H1 (cell line): ENCODE results near the gene DLK1. TPM values are rescaled to one million over a fixed set of nuclear protein-coding genes. Genes with fewer than 3 reads are reported as not detected.

Experiments
- CTCF ChIA-PET: fragments of 300-600 bp; sonication (Branson Sonifier 250); formaldehyde crosslinking; loops from one replicate; lab custom pipeline; 2021; ENCODE audit not compliant: partially characterized antibody; lab: Charles Lee
- POLR2A ChIA-PET: fragments of 300-600 bp; sonication (Branson Sonifier 250); formaldehyde crosslinking; loops from one replicate; lab custom pipeline; 2021; ENCODE audit warnings: inconsistent platforms; ENCODE audit not compliant: partially characterized antibody; lab: Charles Lee
- DNase-seq, 2 experiments: peaks; one replicate each; pipeline versions ENCODE4 v3.0.0 to v3.0.0-alpha.2; 2010 to 2022; ENCODE audit warnings: low spot score in 2 of 2, low read depth in 1 of 2, mixed read lengths in 1 of 2
- FAIRE-seq: peaks from 2 replicates; lab custom pipeline; 2011; peaks lifted over from hg19 to GRCh38; lab: Jason Lieb, UNC
- H2AFZ ChIP-seq: 2 replicates; pipeline ENCODE4 v1.8.1; 2012; ENCODE audit warnings: low read length, inconsistent platforms
- H2AK5ac ChIP-seq: 2 replicates; pipeline ENCODE4 v1.6.1; 2013; ENCODE audit warnings: low read depth, low read length
- H2BK120ac ChIP-seq: replicated peaks from 2 replicates; pipeline ENCODE3; 2013; ENCODE audit warnings: low read depth, low read length, inconsistent platforms
- H2BK12ac ChIP-seq: 2 replicates; pipeline ENCODE4 v1.6.1; 2013; ENCODE audit warnings: low read depth, low read length
- H2BK15ac ChIP-seq: 2 replicates; pipeline ENCODE4 v1.6.1; 2013; ENCODE audit warnings: low read length
- H2BK20ac ChIP-seq: 2 replicates; pipeline ENCODE4 v1.6.1; 2013; ENCODE audit warnings: low read length
- H2BK5ac ChIP-seq: 2 replicates; pipeline ENCODE4 v1.6.1; 2013; ENCODE audit warnings: low read depth, low read length
- H3K14ac ChIP-seq: 2 replicates; pipeline ENCODE4 v1.6.1; 2013; ENCODE audit warnings: inconsistent platforms; ENCODE audit not compliant: insufficient read length
- H3K18ac ChIP-seq: 2 replicates; pipeline ENCODE4 v1.6.1; 2013; ENCODE audit warnings: low read length; ENCODE audit errors: extremely low read depth
- H3K23ac ChIP-seq: 2 replicates; pipeline ENCODE4 v1.6.1; 2013; ENCODE audit warnings: inconsistent platforms; ENCODE audit not compliant: insufficient read length
- H3K23me2 ChIP-seq: 2 replicates; pipeline ENCODE4 v1.6.1; 2013; ENCODE audit warnings: low read depth, low read length
- H3K27ac ChIP-seq: 2 replicates; pipeline ENCODE4 v1.6.1; 2011; ENCODE audit warnings: low read depth, low read length, inconsistent platforms
- H3K27me3 ChIP-seq, 4 experiments: replicated peaks in 1 of 4; 1 replicate in 1 of 4; 2 replicates in 3 of 4; pipeline versions ENCODE4 v1.6.1 to v1.8.1; 2011 to 2013; ENCODE audit warnings: low read length in 3 of 4, mild to moderate bottlenecking in 3 of 4, inconsistent platforms in 2 of 4, mixed read lengths in 2 of 4, moderate library complexity in 1 of 4; ENCODE audit not compliant: control insufficient read depth in 3 of 4, insufficient read depth in 3 of 4; ENCODE audit errors: extremely low read depth in 1 of 4
- H3K36me3 ChIP-seq, 4 experiments: 2 replicates each; pipeline versions ENCODE4 v1.6.1 to v1.8.1; 2011 to 2013; ENCODE audit warnings: mild to moderate bottlenecking in 4 of 4, low read length in 3 of 4, moderate library complexity in 2 of 4, control low read depth in 1 of 4, inconsistent platforms in 1 of 4; ENCODE audit not compliant: insufficient read depth in 4 of 4, control insufficient read depth in 2 of 4
- H3K4ac ChIP-seq: replicated peaks from 2 replicates; pipeline ENCODE3; 2013; ENCODE audit warnings: low read length, low read depth, mixed read lengths, inconsistent platforms; ENCODE audit not compliant: insufficient read length
- H3K4me1 ChIP-seq, 4 experiments: replicated peaks in 1 of 4; 1 replicate in 1 of 4; 2 replicates in 3 of 4; pipeline versions ENCODE4 v1.6.1 to v1.8.1; 2011 to 2013; ENCODE audit warnings: low read length in 3 of 4, inconsistent platforms in 2 of 4, mixed read lengths in 1 of 4; ENCODE audit not compliant: insufficient read depth in 4 of 4, control insufficient read depth in 3 of 4
- H3K4me2 ChIP-seq, 2 experiments: 2 replicates each; pipeline versions ENCODE4 v1.6.1 to v1.8.1; 2011 to 2013; ENCODE audit warnings: low read depth in 2 of 2, low read length in 2 of 2, control low read depth in 1 of 2, inconsistent platforms in 1 of 2, mild to moderate bottlenecking in 1 of 2; ENCODE audit not compliant: insufficient read depth in 1 of 2
- H3K4me3 ChIP-seq, 4 experiments: fragments of 200-600, 300-600 bp in 1 of 4; sonication (generic), shearing (Covaris generic), sonication (Bioruptor Twin) in 1 of 4; 2 replicates each; pipeline versions ENCODE4 v1.5.1 to v1.8.1; 2011 to 2016; ENCODE audit warnings: low read length in 4 of 4, low read depth in 3 of 4, control low read depth in 2 of 4, inconsistent platforms in 2 of 4, mild to moderate bottlenecking in 2 of 4, mixed read lengths in 1 of 4, moderate library complexity in 1 of 4; ENCODE audit not compliant: insufficient read depth in 2 of 4; ENCODE audit errors: extremely low read depth in 1 of 4
- H3K56ac ChIP-seq: replicated peaks from 2 replicates; pipeline ENCODE3; 2013; ENCODE audit warnings: low read depth, mild to moderate bottlenecking, mixed read lengths, low read length, inconsistent platforms; ENCODE audit not compliant: insufficient read length
- H3K79me1 ChIP-seq: 2 replicates; pipeline ENCODE4 v1.6.1; 2013; ENCODE audit warnings: low read depth, low read length, control low read depth
- H3K79me2 ChIP-seq, 2 experiments: 2 replicates each; pipeline versions ENCODE4 v1.6.1 to v1.8.1; 2012 to 2013; ENCODE audit warnings: low read length in 2 of 2, mild to moderate bottlenecking in 2 of 2, inconsistent platforms in 1 of 2; ENCODE audit not compliant: insufficient read depth in 2 of 2, control insufficient read depth in 1 of 2
- H3K9ac ChIP-seq, 4 experiments: replicated peaks in 1 of 4; 1 replicate in 1 of 4; 2 replicates in 3 of 4; pipeline versions ENCODE4 v1.6.1 to v1.8.1; 2011 to 2013; ENCODE audit warnings: low read depth in 3 of 4, low read length in 3 of 4, control low read depth in 2 of 4, mild to moderate bottlenecking in 2 of 4, moderate library complexity in 2 of 4, inconsistent platforms in 1 of 4; ENCODE audit errors: extremely low read depth in 1 of 4
- H3K9me3 ChIP-seq, 2 experiments: 2 replicates each; pipeline versions ENCODE4 v1.6.1 to v1.8.1; 2012 to 2013; ENCODE audit warnings: mild to moderate bottlenecking in 2 of 2, moderate library complexity in 2 of 2, control low read depth in 1 of 2, inconsistent platforms in 1 of 2, low read depth in 1 of 2, low read length in 1 of 2, mixed read lengths in 1 of 2; ENCODE audit not compliant: insufficient read depth in 2 of 2
- H4K20me1 ChIP-seq, 2 experiments: replicated peaks in 1 of 2; 2 replicates each; pipeline versions ENCODE3 to v1.8.1; 2011 to 2013; ENCODE audit warnings: inconsistent platforms in 2 of 2, low read length in 2 of 2, mild to moderate bottlenecking in 1 of 2; ENCODE audit not compliant: insufficient read depth in 2 of 2, control insufficient read depth in 1 of 2
- H4K5ac ChIP-seq: 2 replicates; pipeline ENCODE4 v1.6.1; 2013; ENCODE audit warnings: low read length, low read depth, mixed read lengths, inconsistent platforms; ENCODE audit not compliant: insufficient read length
- H4K8ac ChIP-seq: 2 replicates; pipeline ENCODE4 v1.8.0; 2013; ENCODE audit warnings: mild to moderate bottlenecking, moderate library complexity, low read length, inconsistent platforms; ENCODE audit not compliant: insufficient read depth; ENCODE audit errors: extremely low read depth
- H4K91ac ChIP-seq: replicated peaks from 2 replicates; pipeline ENCODE3; 2013; ENCODE audit warnings: low read length, mixed read lengths, inconsistent platforms; ENCODE audit not compliant: insufficient read length
- ASH2L ChIP-seq: fragments of 200-600, 300-600 bp; sonication (generic); IDR thresholded peaks from one replicate; pipeline ENCODE4 v1.7.1; 2017; ENCODE audit warnings: low read length
- BACH1 ChIP-seq: IDR thresholded peaks from 2 replicates; pipeline ENCODE4 v1.6.1; 2012; ENCODE audit warnings: low read length, improper control_type of control experiment
- KDM4A ChIP-seq: IDR thresholded peaks from one replicate; pipeline ENCODE4 v1.7.1; 2012; ENCODE audit warnings: low read depth, mild to moderate bottlenecking, moderate library complexity, low read length, inconsistent platforms; ENCODE audit not compliant: severe bottlenecking
- POU5F1 ChIP-seq: IDR thresholded peaks from 2 replicates; pipeline ENCODE4 v1.6.1; 2011; ENCODE audit warnings: low read depth, mild to moderate bottlenecking, low read length, moderate library complexity
- RBBP5 ChIP-seq: IDR thresholded peaks from 2 replicates; pipeline ENCODE4 v1.7.1; 2012; ENCODE audit warnings: low read depth, mild to moderate bottlenecking, inconsistent platforms, low read length, moderate library complexity, borderline replicate concordance
- SP1 ChIP-seq: IDR thresholded peaks from 2 replicates; pipeline ENCODE4 v1.6.1; 2011; ENCODE audit warnings: low read depth, low read length
- YY1 ChIP-seq: IDR thresholded peaks from 2 replicates; pipeline ENCODE4 v1.6.1; 2011; ENCODE audit warnings: low read depth, mild to moderate bottlenecking, low read length
- WGBS, 2 experiments: shearing (Covaris generic) in 1 of 2; methylation state at CpG; one replicate each; pipeline versions ENCODE4 v1.1.6 to v1.1.7; 2013 to 2015; ENCODE audit warnings: low lambda C conversion rate in 2 of 2, mixed read lengths in 2 of 2, inconsistent platforms in 1 of 2, low coverage in 1 of 2, missing lambda C conversion rate in 1 of 2; ENCODE audit not compliant: insufficient replicate concordance in 2 of 2, insufficient coverage in 1 of 2, insufficient read length in 1 of 2; ENCODE audit errors: extremely low coverage in 1 of 2, missing lambda C conversion rate in 1 of 2; 5-methylcytosine and 5-hydroxymethylcytosine counted together
- polyA plus RNA-seq, 7 experiments: library from polyadenylated mRNA; depleted of rRNA in 3 of 7; stranded (reverse) in 5 of 7; unstranded in 2 of 7; fragments of >200 nt in 5 of 7; fragments of 200-250 nt in 2 of 7; gene quantifications; 1 replicate in 5 of 7; 2 replicates in 1 of 7; 4 replicates in 1 of 7; pipeline versions ENCODE4 v1.2.1 to v1.2.3, GENCODE V29; 2011 to 2013; ENCODE audit warnings: missing spikeins in 2 of 7, mixed read lengths in 2 of 7
- total RNA-seq: library from RNA; stranded (reverse); fragmentation: NEBNext Ultra II Directional; extraction: Animal tissue kit (Norgen Biotek cat#: 25700); gene quantifications from 2 replicates; pipeline ENCODE4 v1.2.1, GENCODE V29; 2021

Gene DLK1
- total and polyA plus RNA-seq, 2 of the 8 experiments (the other 6 are each of a cell fraction or from before 2014, with no cell fraction given), result 1.3 to 2.4 TPM

- DNase-seq (no peak), FAIRE-seq (no peak)
- H3K27ac ChIP-seq, result no peak overlapping the region
- H3K79me2 ChIP-seq, result no peaks in the 10 kb centered on the region
- no peak overlapping the region for H2AK5ac ChIP-seq
- H3K9me3 ChIP-seq, result no peaks in the 10 kb centered on the region
- no peak overlapping the region for H2BK120ac ChIP-seq
- WGBS, 2 experiments, result 88% methylated on average over 23 of the region's 23 CpGs; no CpG with 5 or more reads in 1 of the 2 experiments
- H3K4me2 ChIP-seq, result no peak overlapping the region
- POLR2A ChIA-PET, result no interaction called here
- H4K20me1 ChIP-seq, result no peaks in the 10 kb centered on the region
- H3K36me3 ChIP-seq, result no peaks in the 10 kb centered on the region
- no peak overlapping the region for H2BK5ac ChIP-seq
- CTCF ChIA-PET, result interaction anchor here (0.6 kb wide), 2 partner anchors 37 to 48 kb away, joined by 4 read pairs; no protein-coding TSS in a partner anchor
- H3K4ac ChIP-seq, result no peak overlapping the region
- H2BK20ac ChIP-seq, result no peak overlapping the region
- H3K4me3 ChIP-seq, result no peak overlapping the region
- peaks cover 0 to 13% (median 6%) of the 10 kb centered on the region in 4 experiments; a peak in 6 of 7 replicates for H3K27me3 ChIP-seq
- no peak overlapping the region for H2AFZ ChIP-seq
- H3K4me1 ChIP-seq, result peaks cover 0 to 18% (median 5%) of the 10 kb centered on the region in 4 experiments; a peak in 4 of 7 replicates
- no peak overlapping the region for H3K14ac ChIP-seq
- H4K5ac ChIP-seq, result no peak overlapping the region
- H4K8ac ChIP-seq, result peak overlapping the region; percentile 47; the same call in 1 of the 2 replicates
- no peak for TF ChIP-seq POU5F1
- TF ChIP-seq SP1, result no peak
- no peak for TF ChIP-seq BACH1
- no peak for TF ChIP-seq RBBP5
- TF ChIP-seq ASH2L, result no peak
- no peak for TF ChIP-seq YY1
- TF ChIP-seq KDM4A, result no peak
- H2BK12ac ChIP-seq, result no peak overlapping the region
- H2BK15ac ChIP-seq, result 0 out of 2 replicates have a peak overlapping the region, but pooled peaks have one; percentile 16
- H3K56ac ChIP-seq, result no peak overlapping the region
- H3K23me2 ChIP-seq, result peaks cover 3% of the 10 kb centered on the region; the same call in 1 of the 2 replicates
- no peak overlapping the region for H4K91ac ChIP-seq
- H3K79me1 ChIP-seq, result no peaks in the 10 kb centered on the region
- H3K9ac ChIP-seq, result no peak overlapping the region
- no peak overlapping the region for H3K23ac ChIP-seq
- no peak overlapping the region for H3K18ac ChIP-seq
Measured at GRCh38 chr14:100714258-100714892, 12.3 kb upstream of the DLK1 start.
